GM12891 (cell line): ENCODE data around the gene TAF8.

Experiments used
- DNase-seq: peaks from one replicate; pipeline ENCODE4 v3.0.0; 2011; ENCODE audit warnings: low spot score; ENCODE audit not compliant: insufficient read length
- FAIRE-seq: peaks from 2 replicates; lab custom pipeline; 2011; peaks lifted over from hg19 to GRCh38; lab: Jason Lieb, UNC
- PAX5 ChIP-seq: IDR thresholded peaks from 2 replicates; pipeline ENCODE4 v1.6.1; 2011; ENCODE audit warnings: low read length, moderate library complexity, mild to moderate bottlenecking; ENCODE audit not compliant: insufficient read depth, severe bottlenecking
- POLR2A ChIP-seq: IDR thresholded peaks from 2 replicates; pipeline ENCODE4 v1.6.1; 2011; ENCODE audit warnings: low read depth, low read length, control low read depth
- POLR2AphosphoS5 ChIP-seq: IDR thresholded peaks from 2 replicates; pipeline ENCODE4 v1.6.1; 2011; ENCODE audit warnings: low read depth, low read length, control low read depth
- POU2F2 ChIP-seq: IDR thresholded peaks from 2 replicates; pipeline ENCODE4 v1.6.1; 2011; ENCODE audit warnings: low read depth, mild to moderate bottlenecking, control low read depth, low read length, moderate library complexity
- SPI1 ChIP-seq: IDR thresholded peaks from 2 replicates; pipeline ENCODE4 v1.6.1; 2011; ENCODE audit warnings: low read depth, low read length, control low read depth
- TAF1 ChIP-seq: IDR thresholded peaks from 2 replicates; pipeline ENCODE4 v1.6.1; 2011; ENCODE audit warnings: low read depth, low read length, control low read depth

TAF8 gene

DNA sequence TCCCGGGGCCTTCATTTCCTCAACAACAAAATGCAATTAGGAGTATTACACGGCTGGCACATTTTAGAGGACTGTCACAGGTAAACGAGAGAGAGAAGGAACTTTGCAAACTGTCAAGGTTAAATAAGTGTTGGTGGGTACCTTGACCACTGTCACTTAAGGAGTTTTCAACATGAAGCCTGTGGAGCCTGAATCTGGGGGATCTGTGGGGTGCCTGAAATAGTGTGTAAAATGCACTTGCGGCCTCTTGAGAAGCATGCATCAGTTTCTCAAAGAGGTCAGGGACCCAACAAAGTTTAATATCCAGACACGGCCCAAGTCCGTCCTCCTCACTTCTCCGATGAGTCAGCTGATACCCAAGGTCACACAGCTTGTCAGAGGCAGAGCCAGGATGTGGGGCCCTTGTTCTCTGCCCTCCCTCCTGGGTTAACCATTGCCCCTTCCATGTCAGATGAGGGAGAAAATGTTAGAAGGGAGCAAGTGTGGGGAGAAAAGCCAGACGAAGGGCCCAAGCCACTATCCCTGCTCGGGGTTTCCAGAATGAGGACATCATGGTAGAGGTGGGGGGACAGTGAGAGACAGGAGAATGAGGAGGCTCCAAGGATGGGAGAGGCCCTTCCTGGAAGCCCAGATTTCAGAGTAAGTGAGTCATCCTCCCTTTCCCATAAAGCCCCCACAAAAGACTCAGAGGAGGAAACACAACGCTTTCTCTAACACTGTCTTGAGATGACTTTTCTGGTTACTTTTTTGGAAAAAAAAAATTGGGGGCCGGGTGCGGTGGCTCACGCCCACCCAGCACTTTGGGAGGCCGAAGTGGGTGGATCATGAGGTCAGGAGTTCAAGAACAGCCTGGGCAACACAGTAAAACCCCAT lies 49.9 kb downstream of the TAF8 start:
- DNase-seq: no peak
- FAIRE-seq: no peak
- no peak for TF ChIP-seq SPI1
- TF ChIP-seq POLR2A: no peak
- TF ChIP-seq TAF1: no peak
- TF ChIP-seq PAX5: no peak

DNA sequence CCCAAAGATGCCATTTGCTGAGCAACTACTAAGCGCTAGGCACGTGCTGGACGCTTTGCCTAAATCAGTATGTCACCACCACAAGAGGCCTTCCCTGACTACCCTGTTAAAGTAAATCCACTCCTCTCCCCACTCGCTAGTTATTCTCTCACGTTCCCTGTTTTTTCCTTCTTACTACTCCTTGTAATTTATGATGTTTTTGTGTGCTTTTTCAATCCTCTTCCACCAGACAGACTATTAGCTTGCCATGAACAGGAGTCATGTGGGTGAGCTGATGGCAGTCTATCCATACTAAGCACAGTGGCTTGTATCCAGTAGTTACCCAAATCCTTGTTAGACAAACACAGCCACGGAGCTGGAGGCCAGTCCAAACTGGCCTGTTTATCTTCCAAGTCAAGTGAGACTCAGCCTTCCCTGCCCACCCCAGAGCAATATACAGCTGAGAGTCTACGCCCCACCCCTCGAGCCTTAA lies 50.9 kb downstream of the TAF8 start:
- TF ChIP-seq POLR2AphosphoS5 (no peak), POU2F2 (no peak), POLR2A (no peak), SPI1 (no peak), TAF1 (no peak), PAX5 (no peak)
- DNase-seq: no peak
- no peak for FAIRE-seq

DNA sequence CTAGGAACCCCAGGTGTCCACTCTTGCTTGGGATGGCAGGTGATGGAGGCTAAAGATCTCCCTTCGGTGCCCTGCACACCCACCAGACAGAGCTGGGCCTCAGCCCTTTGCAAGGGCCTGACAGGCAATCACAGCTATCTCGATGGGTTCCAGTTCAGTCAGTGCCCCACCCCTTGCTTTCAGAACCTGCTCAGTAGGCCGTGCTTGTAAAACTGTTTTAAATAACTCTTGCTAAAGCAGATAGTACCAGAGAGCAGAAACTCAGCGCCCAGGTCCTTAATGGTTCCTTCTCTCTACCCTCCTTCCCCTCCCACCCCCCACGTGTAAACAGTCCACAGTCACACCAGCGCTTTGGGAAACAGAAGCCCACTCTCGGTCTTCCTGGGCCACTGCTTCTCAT lies 52.9 kb downstream of the TAF8 start:
- DNase-seq (no peak), FAIRE-seq (no peak)
- TF ChIP-seq PAX5 (no peak), POLR2A (no peak), TAF1 (no peak), POLR2AphosphoS5 (no peak), POU2F2 (no peak), SPI1 (no peak)

DNA sequence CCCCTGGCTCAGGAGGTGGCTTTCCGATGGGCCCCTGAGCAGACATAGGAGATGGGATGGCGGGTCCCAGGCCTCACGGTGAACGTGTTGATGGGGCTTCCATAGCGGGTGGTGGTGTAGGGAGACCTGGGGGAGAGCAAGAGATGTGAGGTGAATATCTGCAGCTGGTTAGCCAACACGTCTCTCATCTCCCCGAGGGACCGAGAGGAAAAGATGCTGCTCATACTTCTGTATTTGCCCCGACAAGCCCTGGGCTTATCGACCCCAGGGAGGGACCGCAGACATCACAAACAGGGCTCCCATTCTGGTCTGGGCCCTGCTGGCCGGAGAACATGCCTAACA lies 53.4 kb downstream of the TAF8 start:
- no peak for FAIRE-seq
- no peak for DNase-seq
- TF ChIP-seq TAF1 (no peak), SPI1 (no peak), POLR2AphosphoS5 (no peak)

DNA sequence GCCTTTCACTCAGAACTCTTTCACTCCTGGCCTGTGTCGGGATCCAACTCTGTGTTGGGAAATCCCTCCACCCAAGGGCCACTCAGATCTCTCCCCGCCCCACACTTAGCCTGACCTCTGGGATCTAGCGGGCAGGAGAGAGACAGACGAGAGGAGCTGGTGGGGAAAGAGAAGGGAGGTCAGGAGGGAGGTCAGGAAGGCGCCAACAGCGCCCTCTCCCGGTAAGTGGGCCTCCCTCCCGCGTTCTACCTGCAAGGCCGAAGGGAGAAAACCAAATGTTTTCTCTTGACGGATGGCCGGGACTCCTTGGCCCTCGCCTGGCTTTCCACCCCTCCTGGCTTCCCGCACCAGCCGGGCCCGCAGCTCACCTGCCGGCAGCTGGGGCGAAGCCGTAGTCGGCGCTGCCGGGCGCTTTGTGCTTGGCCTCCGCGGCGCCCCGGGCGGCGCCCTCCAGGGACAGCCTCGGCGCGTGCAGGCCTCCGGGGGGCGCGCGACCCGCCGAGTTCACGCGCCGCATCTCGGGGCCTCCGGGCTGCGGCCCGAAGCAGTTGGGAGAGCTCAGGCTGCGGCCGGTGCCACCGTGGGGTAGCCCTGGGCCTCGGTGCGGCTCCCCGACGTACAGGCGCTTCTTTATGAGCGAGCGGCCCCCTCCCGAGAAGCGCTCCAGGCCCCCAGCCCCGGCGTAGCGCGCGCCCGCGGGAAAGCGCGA lies 53.9 kb downstream of the TAF8 start:
- peak; percentile 92 for DNase-seq
- peak; percentile 80 for FAIRE-seq
- no peak for TF ChIP-seq POLR2AphosphoS5
- TF ChIP-seq PAX5: no peak
- TF ChIP-seq POU2F2: no peak
- no peak for TF ChIP-seq TAF1
- TF ChIP-seq SPI1: no peak
- TF ChIP-seq POLR2A: no peak

DNA sequence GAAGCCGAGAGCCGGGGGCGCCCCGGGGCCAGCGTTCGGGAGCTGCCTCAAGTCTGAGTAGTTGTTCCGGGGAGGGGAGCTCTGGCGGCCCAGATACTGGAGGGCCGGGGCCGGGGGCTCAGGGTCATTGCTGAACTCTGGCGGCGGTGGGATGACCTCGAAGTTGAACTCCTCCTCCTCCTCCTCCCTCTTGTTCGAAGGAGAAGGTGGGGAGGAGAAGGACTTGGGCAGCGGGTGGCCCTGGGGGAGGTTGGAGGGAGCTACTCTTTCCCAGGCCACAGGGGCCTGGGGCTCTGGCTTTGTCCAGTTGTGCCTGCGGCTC lies 54.4 kb downstream of the TAF8 start:
- no peak for FAIRE-seq
- DNase-seq: no peak
- no peak for TF ChIP-seq SPI1
- TF ChIP-seq TAF1: no peak
- no peak for TF ChIP-seq POLR2A
- TF ChIP-seq PAX5: no peak
- TF ChIP-seq POU2F2: no peak

DNA sequence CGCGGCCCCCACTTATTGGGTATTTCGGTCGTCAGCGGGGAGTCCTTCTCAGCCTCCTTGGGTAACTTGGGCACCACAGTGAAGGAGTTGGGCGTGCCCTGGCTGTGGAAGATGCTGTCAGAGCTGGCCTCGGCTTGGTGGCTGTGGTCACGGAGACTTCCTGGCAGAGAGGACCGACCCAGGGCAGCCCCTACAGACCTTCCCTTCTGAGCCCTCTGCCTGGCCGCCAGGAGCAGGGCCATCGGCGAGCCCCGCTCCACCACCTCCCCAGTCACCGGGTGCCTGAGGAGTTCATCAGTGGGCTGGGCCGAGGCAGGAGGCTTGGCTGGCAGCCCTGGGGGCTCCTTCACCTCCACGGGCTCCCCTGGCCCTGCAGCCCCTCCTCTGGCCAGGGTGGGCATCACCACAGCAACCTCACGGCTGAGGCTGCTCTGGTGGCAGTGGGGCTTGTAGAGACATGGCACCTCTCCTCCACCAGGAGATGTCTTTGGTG lies 54.9 kb downstream of the TAF8 start:
- peak; percentile 35 for DNase-seq
- FAIRE-seq: no peak
- TF ChIP-seq TAF1 (no peak), POU2F2 (no peak), POLR2AphosphoS5 (no peak), PAX5 (no peak), SPI1 (no peak)

DNA sequence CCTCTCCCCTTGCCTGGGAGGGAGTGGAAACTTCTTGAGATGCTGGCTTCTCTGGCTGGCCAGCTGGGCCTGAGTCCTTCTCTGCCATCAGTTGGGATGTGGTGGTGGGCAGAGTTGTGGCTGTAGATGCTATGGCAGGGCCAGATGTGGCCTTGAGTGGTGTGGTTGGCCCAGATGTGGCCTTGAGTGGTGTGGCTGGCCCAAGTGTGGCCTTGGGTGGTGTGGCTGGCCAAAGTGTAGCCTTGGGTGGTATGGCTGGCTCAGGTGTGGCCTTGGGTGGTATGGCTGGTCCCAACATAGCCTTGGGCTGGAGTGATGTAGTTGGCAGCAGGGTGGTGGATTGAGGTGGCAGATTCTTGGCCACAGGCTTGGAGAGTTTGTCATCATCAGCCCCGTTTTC lies 55.4 kb downstream of the TAF8 start:
- DNase-seq (no peak), FAIRE-seq (no peak)
- no peak for TF ChIP-seq PAX5
- no peak for TF ChIP-seq POU2F2
- no peak for TF ChIP-seq SPI1
- TF ChIP-seq TAF1: no peak
- no peak for TF ChIP-seq POLR2AphosphoS5
- no peak for TF ChIP-seq POLR2A

DNA sequence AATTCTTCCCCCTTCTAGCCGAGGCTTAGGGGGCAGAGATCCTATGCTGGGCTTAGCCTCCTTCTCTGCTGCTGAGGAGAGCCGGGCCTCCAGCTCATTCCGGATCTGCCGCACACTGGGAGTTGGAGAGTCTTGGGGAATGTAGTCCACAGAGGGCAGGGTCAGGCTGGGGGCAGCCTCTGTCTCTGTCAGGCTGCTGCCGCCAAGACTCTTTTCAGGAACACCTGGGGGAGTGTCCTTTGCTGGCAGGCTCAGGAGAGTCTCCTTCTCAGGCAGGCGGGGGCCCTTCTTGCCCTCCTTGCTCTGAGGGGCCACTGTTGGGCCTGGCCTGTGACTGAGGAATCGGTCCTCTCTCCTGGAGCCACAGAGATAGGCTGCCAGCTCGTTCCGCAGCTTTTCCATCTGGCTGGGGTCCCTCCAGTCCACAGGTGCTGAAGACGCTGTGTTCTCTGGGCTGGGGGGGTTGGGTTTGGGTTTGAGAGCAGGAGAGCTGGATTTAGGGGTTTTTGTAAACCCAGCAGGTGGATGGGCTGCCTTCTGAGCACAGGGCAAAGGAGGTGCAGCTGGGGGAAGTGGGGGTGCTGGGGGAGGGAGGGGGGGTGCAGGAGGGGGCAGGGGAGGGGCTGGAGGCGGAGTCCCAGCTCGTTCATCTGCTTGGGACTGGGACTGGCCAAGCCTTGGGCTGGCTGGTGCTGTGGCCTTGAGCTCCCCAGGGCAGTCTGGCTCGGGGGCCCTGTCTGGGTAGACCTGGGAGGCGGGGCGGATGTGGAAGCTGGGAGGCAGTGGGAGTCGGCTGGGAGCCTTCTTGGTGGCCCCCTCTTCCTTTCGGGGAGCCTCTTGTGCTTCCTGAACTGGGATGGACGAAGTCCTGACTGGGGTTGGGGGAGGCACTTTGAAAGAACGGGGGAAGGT lies 56.0 kb downstream of the TAF8 start:
- TF ChIP-seq PAX5 (no peak), POLR2AphosphoS5 (no peak), TAF1 (no peak), SPI1 (no peak), POU2F2 (no peak), POLR2A (no peak)
- no peak for FAIRE-seq
- DNase-seq: no peak
